Ovary (tissue), 3 donors: Measurements from ENCODE around the gene WARS2.

Source experiments
- POLR2A ChIP-seq: fragments of 450-650 bp; IDR thresholded peaks from one replicate; pipeline ENCODE4 v1.6.1; 2017; ENCODE audit warnings: antibody characterized with exemption, mild to moderate bottlenecking, moderate library complexity
- TF ChIP-seq, protein P1 (sequence below), 3 donors: fragments of 450-650 bp in 2 of 3; fragments of 200-600 bp in 1 of 3; IDR thresholded peaks; one replicate each; pipeline versions ENCODE4 v1.5.1 to v1.8.0; 2016 to 2022; ENCODE audit warnings: antibody characterized with exemption in 3 of 3, mild to moderate bottlenecking in 1 of 3
- donor health status: DM: no; HTN: no; CAD: no.

DNA sequence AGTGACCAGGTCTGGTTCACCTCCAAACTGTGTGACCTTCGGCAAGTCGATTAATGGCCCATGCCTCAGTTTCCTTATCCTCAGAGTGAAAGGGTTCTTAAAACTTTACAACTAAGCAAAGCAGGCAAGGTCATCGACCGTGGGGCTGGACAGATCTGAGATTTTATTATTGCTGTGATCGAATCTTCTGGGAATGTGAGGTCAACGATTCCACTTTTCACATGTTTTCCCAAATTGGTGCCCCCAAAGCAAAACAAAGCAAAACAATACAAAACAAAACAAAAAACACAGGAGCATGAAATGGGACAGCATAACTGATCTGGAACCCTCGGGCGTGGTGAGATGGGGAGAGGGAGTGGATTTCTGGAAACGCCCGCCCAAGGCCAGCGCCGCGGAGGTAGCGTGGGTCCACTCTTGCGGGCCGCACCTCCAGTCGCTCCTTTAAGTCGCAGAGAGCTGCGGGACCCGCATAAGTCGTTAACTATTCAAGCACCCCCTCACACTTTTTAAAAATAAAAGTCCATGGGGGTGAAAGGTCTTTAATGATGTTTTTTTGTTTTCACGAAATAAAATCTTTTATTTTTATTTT lies 148.1 kb downstream of the WARS2 start:
- TF ChIP-seq, protein P1, sequence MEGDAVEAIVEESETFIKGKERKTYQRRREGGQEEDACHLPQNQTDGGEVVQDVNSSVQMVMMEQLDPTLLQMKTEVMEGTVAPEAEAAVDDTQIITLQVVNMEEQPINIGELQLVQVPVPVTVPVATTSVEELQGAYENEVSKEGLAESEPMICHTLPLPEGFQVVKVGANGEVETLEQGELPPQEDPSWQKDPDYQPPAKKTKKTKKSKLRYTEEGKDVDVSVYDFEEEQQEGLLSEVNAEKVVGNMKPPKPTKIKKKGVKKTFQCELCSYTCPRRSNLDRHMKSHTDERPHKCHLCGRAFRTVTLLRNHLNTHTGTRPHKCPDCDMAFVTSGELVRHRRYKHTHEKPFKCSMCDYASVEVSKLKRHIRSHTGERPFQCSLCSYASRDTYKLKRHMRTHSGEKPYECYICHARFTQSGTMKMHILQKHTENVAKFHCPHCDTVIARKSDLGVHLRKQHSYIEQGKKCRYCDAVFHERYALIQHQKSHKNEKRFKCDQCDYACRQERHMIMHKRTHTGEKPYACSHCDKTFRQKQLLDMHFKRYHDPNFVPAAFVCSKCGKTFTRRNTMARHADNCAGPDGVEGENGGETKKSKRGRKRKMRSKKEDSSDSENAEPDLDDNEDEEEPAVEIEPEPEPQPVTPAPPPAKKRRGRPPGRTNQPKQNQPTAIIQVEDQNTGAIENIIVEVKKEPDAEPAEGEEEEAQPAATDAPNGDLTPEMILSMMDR (IDR thresholded peaks at IDR 0.05): no peak
- TF ChIP-seq POLR2A: no peak
